BLaER1 (cell line): ENCODE measurements around the gene CDCA4.
"Not testable (repeated sequence)": the region's sequence is repeated elsewhere in the genome, so short reads cannot be mapped to it uniquely, and the experiment has no call there.

Experiments
- H3K27ac ChIP-seq: shearing (Covaris generic); formaldehyde crosslinking; 2 replicates; pipeline ENCODE4 v1.8.1; 2022
- H3K27me3 ChIP-seq: shearing (Covaris generic); formaldehyde crosslinking; 2 replicates; pipeline ENCODE4 v1.8.1; 2022
- H3K36me3 ChIP-seq: shearing (Covaris generic); formaldehyde crosslinking; 2 replicates; pipeline ENCODE4 v1.8.1; 2022
- H3K4me1 ChIP-seq: shearing (Covaris generic); formaldehyde crosslinking; 2 replicates; pipeline ENCODE4 v1.8.1; 2022
- H3K4me2 ChIP-seq: shearing (Covaris generic); formaldehyde crosslinking; 2 replicates; pipeline ENCODE4 v1.8.1; 2022
- H3K4me3 ChIP-seq: shearing (Covaris generic); formaldehyde crosslinking; 2 replicates; pipeline ENCODE4 v1.8.1; 2022
- H3K9ac ChIP-seq: shearing (Covaris generic); formaldehyde crosslinking; 2 replicates; pipeline ENCODE4 v1.8.1; 2022
- H3K9me3 ChIP-seq: shearing (Covaris generic); formaldehyde crosslinking; 2 replicates; pipeline ENCODE4 v1.8.1; 2022
- H4K20me1 ChIP-seq: shearing (Covaris generic); formaldehyde crosslinking; 2 replicates; pipeline ENCODE4 v1.8.1; 2022
- Cebpa-rat ChIP-seq: shearing (Covaris generic); IDR thresholded peaks from 2 replicates; pipeline ENCODE4 v1.8.1; 2022

Gene CDCA4

GRCh38 chr14:105064721-105065143, 43.8 kb upstream of the CDCA4 start:
- peak overlapping the region; percentile 76 for H3K4me3 ChIP-seq

GRCh38 chr14:105064001-105064400, 43.1 kb upstream of the CDCA4 start:
- peak overlapping the region; percentile 88 for H3K9ac ChIP-seq
- H4K20me1 ChIP-seq, result peaks cover 31% of the 10 kb centered on the region
- no peaks in the 10 kb centered on the region for H3K9me3 ChIP-seq
- no peaks in the 10 kb centered on the region for H3K36me3 ChIP-seq
- H3K4me2 ChIP-seq, result peak overlapping the region; percentile 100
- peak overlapping the region; percentile 96 for H3K27ac ChIP-seq
- TF ChIP-seq Cebpa-rat, result no peak
- no peaks in the 10 kb centered on the region for H3K27me3 ChIP-seq
- peak overlapping the region; percentile 76 for H3K4me3 ChIP-seq
- peaks cover 97% of the 10 kb centered on the region for H3K4me1 ChIP-seq

More at GRCh38 chr14:105064721-105065143, 43.8 kb upstream of the CDCA4 start:
- H3K4me1 ChIP-seq, result peaks cover 97% of the 10 kb centered on the region
- TF ChIP-seq Cebpa-rat, result no peak
- no peaks in the 10 kb centered on the region for H3K9me3 ChIP-seq
- peaks cover 24% of the 10 kb centered on the region; the same call in 1 of the 2 replicates for H4K20me1 ChIP-seq
- peak overlapping the region; percentile 96 for H3K27ac ChIP-seq
- peak overlapping the region; percentile 88 for H3K9ac ChIP-seq
- H3K36me3 ChIP-seq, result no peaks in the 10 kb centered on the region
- peak overlapping the region; percentile 100 for H3K4me2 ChIP-seq
- no peaks in the 10 kb centered on the region for H3K27me3 ChIP-seq

GRCh38 chr14:105063506-105063905, 42.6 kb upstream of the CDCA4 start:
- H4K20me1 ChIP-seq, result peaks cover 36% of the 10 kb centered on the region
- H3K9me3 ChIP-seq, H3K27me3 ChIP-seq, H3K36me3 ChIP-seq: not testable (repeated sequence)
- H3K9ac ChIP-seq, result peak overlapping the region; percentile 88
- peak overlapping the region; percentile 100 for H3K4me2 ChIP-seq
- peak overlapping the region; percentile 76 for H3K4me3 ChIP-seq
- peaks cover 98% of the 10 kb centered on the region for H3K4me1 ChIP-seq
- H3K27ac ChIP-seq, result peak overlapping the region; percentile 96

- H3K9me3 ChIP-seq, result no peaks in the 10 kb centered on the region
- no peaks in the 10 kb centered on the region for H3K27me3 ChIP-seq
- H3K9ac ChIP-seq, result peak overlapping the region; percentile 88
- peaks cover 41% of the 10 kb centered on the region for H4K20me1 ChIP-seq
- peaks cover 98% of the 10 kb centered on the region for H3K4me1 ChIP-seq
- H3K36me3 ChIP-seq, result 0 out of 2 replicates have a peak, but pooled peaks cover under 1% of the 10 kb centered on the region
- peak overlapping the region; percentile 76 for H3K4me3 ChIP-seq
- H3K27ac ChIP-seq, result peak overlapping the region; percentile 96
- peak overlapping the region; percentile 100 for H3K4me2 ChIP-seq
- TF ChIP-seq Cebpa-rat, result no peak
Observed at GRCh38 chr14:105063056-105063455, 42.2 kb upstream of the CDCA4 start.

GRCh38 chr14:105062048-105062433, 41.2 kb upstream of the CDCA4 start:
- H3K4me2 ChIP-seq, result peak overlapping the region; percentile 100
- peak overlapping the region; percentile 62 for H3K4me3 ChIP-seq
- TF ChIP-seq Cebpa-rat, result no peak
- H3K9ac ChIP-seq, result peak overlapping the region; percentile 88
- H3K9me3 ChIP-seq, result no peaks in the 10 kb centered on the region
- H3K27me3 ChIP-seq, result no peaks in the 10 kb centered on the region
- H3K36me3 ChIP-seq, result peaks cover 11% of the 10 kb centered on the region
- H3K4me1 ChIP-seq, result peaks cover 94% of the 10 kb centered on the region
- peaks cover 51% of the 10 kb centered on the region for H4K20me1 ChIP-seq
- peak overlapping the region; percentile 96 for H3K27ac ChIP-seq

GRCh38 chr14:105061428-105062047, 40.7 kb upstream of the CDCA4 start:
- no peaks in the 10 kb centered on the region for H3K9me3 ChIP-seq
- no peak for TF ChIP-seq Cebpa-rat
- H3K36me3 ChIP-seq, result peaks cover 16% of the 10 kb centered on the region
- H3K9ac ChIP-seq, result peak overlapping the region; percentile 88
- H3K4me2 ChIP-seq, result peak overlapping the region; percentile 100
- peaks cover 89% of the 10 kb centered on the region for H3K4me1 ChIP-seq
- peak overlapping the region; percentile 62 for H3K4me3 ChIP-seq
- H3K27ac ChIP-seq, result peak overlapping the region; percentile 96
- H3K27me3 ChIP-seq, result no peaks in the 10 kb centered on the region
- peaks cover 56% of the 10 kb centered on the region for H4K20me1 ChIP-seq

GRCh38 chr14:105060751-105061427, 40.0 kb upstream of the CDCA4 start:
- H3K4me3 ChIP-seq, result peak overlapping the region; percentile 62
- peak overlapping the region; percentile 96 for H3K27ac ChIP-seq
- H3K9me3 ChIP-seq, result no peaks in the 10 kb centered on the region
- no peak for TF ChIP-seq Cebpa-rat
- peaks cover 62% of the 10 kb centered on the region for H4K20me1 ChIP-seq
- H3K4me1 ChIP-seq, result peaks cover 83% of the 10 kb centered on the region
- H3K36me3 ChIP-seq, result peaks cover 22% of the 10 kb centered on the region
- peak overlapping the region; percentile 88 for H3K9ac ChIP-seq
- peak overlapping the region; percentile 100 for H3K4me2 ChIP-seq
- no peaks in the 10 kb centered on the region for H3K27me3 ChIP-seq

GRCh38 chr14:105059925-105060565, 39.2 kb upstream of the CDCA4 start:
- Histone ChIP-seq H4K20me1 (peaks cover 71% of the 10 kb centered on the region), H3K27ac (peak overlapping the region; percentile 96), H3K36me3 (peaks cover 31% of the 10 kb centered on the region), H3K4me2 (peak overlapping the region; percentile 100), H3K9ac (peak overlapping the region; percentile 88), H3K4me3 (peak overlapping the region; percentile 62), H3K4me1 (peaks cover 77% of the 10 kb centered on the region), H3K9me3 (no peaks in the 10 kb centered on the region), H3K27me3 (no peaks in the 10 kb centered on the region)
- TF ChIP-seq Cebpa-rat, result no peak

GRCh38 chr14:105059035-105059924, 38.4 kb upstream of the CDCA4 start:
- H3K4me1 ChIP-seq, result peaks cover 69% of the 10 kb centered on the region
- peak overlapping the region; percentile 100 for H3K4me2 ChIP-seq
- no peaks in the 10 kb centered on the region for H3K9me3 ChIP-seq
- peak overlapping the region; percentile 62 for H3K4me3 ChIP-seq
- H3K27me3 ChIP-seq, result no peaks in the 10 kb centered on the region
- H3K9ac ChIP-seq, result peak overlapping the region; percentile 88
- H4K20me1 ChIP-seq, result peaks cover 78% of the 10 kb centered on the region
- TF ChIP-seq Cebpa-rat, result no peak
- H3K36me3 ChIP-seq, result peaks cover 38% of the 10 kb centered on the region
- H3K27ac ChIP-seq, result peak overlapping the region; percentile 96
